Measurements from ENCODE around the gene GNAO1. TPM values are rescaled to one million over a fixed set of nuclear protein-coding genes. Genes with fewer than 3 reads are reported as not detected.

GNAO1 gene
- polyA plus RNA-seq, 1 donor (not counting 4 experiments of a cell fraction or from before 2014, with no cell fraction given), result 0.13 TPM

DNA sequence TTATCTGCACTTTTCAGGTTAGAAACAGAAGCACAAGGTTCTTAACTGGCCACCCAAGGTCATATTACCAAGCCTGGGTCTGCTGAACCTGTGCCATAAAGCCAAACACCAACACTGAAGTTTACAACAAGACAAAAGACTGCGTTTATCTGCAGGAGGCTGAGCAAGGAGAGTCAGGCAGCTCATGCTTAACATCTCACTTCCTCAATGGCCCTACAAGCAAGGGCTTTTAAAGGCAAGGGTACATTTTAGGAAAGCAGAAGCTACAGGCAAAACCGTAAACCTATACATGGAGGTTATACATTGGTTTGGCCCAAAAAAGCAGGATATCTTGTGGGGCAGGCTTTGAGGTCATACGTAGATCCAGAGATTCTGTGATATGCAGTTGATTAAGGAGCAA, 91.2 kb downstream of the GNAO1 start:
- no peak overlapping the region for H3K4me2 ChIP-seq (ENCODE audit: control insufficient read depth, extremely low read depth, insufficient read depth, low read depth, low read length)
- FAIRE-seq (no peak), DNase-seq (ENCODE audit: low read depth, low spot score) (no peak)
- no peaks in the 10 kb centered on the region for H3K9me1 ChIP-seq (ENCODE audit: control insufficient read depth, extremely low read depth, insufficient read depth, low read length)
- H2AFZ ChIP-seq (ENCODE audit: control insufficient read depth, low read length), result no peak overlapping the region
- H4K20me1 ChIP-seq (ENCODE audit: control insufficient read depth, extremely low read depth, insufficient read depth, low read length), result no peaks in the 10 kb centered on the region
- no peaks in the 10 kb centered on the region for H3K36me3 ChIP-seq (ENCODE audit: control insufficient read depth in 2 of 2, extremely low read depth in 1 of 2, insufficient read depth in 2 of 2, low read length in 2 of 2)
- H3K79me2 ChIP-seq (ENCODE audit: control insufficient read depth, insufficient read depth, low read length), result no peaks in the 10 kb centered on the region
- TF ChIP-seq, protein P1, sequence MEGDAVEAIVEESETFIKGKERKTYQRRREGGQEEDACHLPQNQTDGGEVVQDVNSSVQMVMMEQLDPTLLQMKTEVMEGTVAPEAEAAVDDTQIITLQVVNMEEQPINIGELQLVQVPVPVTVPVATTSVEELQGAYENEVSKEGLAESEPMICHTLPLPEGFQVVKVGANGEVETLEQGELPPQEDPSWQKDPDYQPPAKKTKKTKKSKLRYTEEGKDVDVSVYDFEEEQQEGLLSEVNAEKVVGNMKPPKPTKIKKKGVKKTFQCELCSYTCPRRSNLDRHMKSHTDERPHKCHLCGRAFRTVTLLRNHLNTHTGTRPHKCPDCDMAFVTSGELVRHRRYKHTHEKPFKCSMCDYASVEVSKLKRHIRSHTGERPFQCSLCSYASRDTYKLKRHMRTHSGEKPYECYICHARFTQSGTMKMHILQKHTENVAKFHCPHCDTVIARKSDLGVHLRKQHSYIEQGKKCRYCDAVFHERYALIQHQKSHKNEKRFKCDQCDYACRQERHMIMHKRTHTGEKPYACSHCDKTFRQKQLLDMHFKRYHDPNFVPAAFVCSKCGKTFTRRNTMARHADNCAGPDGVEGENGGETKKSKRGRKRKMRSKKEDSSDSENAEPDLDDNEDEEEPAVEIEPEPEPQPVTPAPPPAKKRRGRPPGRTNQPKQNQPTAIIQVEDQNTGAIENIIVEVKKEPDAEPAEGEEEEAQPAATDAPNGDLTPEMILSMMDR (optimal IDR thresholded peaks at IDR 0.05 in 1 of 3, IDR thresholded peaks at IDR 0.05 in 1 of 3, conservative IDR thresholded peaks at IDR 0.05 in 1 of 3; ENCODE audit: extremely low read depth in 1 of 3, insufficient read depth in 2 of 3, low read length in 3 of 3), result no peak
- TF ChIP-seq EZH2 (IDR thresholded peaks at IDR 0.05; ENCODE audit: low read length), result no peak
- no peaks in the 10 kb centered on the region for H3K9me3 ChIP-seq (ENCODE audit: control insufficient read depth, low read depth, low read length)
- dilution Hi-C loops (cut with MboI; ENCODE audit: extremely low pct_ligation_motif_present, low sequenced_read_pairs), result no loop called here
- H3K4me3 ChIP-seq (ENCODE audit: control insufficient read depth in 2 of 3, extremely low read depth in 1 of 3, insufficient read depth in 2 of 3, low read depth in 1 of 3, low read length in 3 of 3), result no peak overlapping the region
- H3K27me3 ChIP-seq (ENCODE audit: control insufficient read depth, extremely low read depth, insufficient read depth, low read length), result no peaks in the 10 kb centered on the region
- H3K4me1 ChIP-seq (ENCODE audit: control insufficient read depth, extremely low read depth, insufficient read depth, low read length), result no peaks in the 10 kb centered on the region
- H3K27ac ChIP-seq (ENCODE audit: control insufficient read depth, insufficient read depth, low read length), result no peak overlapping the region
- no peak overlapping the region for H3K9ac ChIP-seq (ENCODE audit: control insufficient read depth, extremely low read depth, insufficient read depth, low read length)

DNA sequence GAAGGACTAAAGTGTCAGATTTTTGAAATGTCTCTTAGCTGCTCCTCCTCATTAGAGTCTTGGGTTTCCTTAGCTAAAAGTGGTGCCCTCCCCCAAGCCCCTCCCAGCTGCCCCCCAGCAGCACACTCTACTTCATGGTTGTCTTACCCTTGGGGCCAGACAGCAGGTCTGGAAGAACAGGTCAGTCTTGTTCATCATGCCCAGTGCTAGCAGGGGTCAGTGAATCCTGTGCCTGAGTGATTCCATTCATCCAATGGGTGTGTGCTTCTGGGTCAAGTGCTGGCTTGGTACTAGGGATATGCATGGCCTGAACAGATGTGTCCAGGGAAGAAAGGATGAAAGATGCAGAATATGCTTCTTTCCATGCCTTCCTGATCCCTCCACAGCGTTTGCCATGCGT, 93.2 kb downstream of the GNAO1 start:
- H3K4me1 ChIP-seq (ENCODE audit: control insufficient read depth, extremely low read depth, insufficient read depth, low read length), result no peaks in the 10 kb centered on the region
- no peaks in the 10 kb centered on the region for H3K27me3 ChIP-seq (ENCODE audit: control insufficient read depth, extremely low read depth, insufficient read depth, low read length)
- H3K36me3 ChIP-seq (ENCODE audit: control insufficient read depth in 2 of 2, extremely low read depth in 1 of 2, insufficient read depth in 2 of 2, low read length in 2 of 2), result no peaks in the 10 kb centered on the region
- H3K9ac ChIP-seq (ENCODE audit: control insufficient read depth, extremely low read depth, insufficient read depth, low read length), result no peak overlapping the region
- H3K4me2 ChIP-seq (ENCODE audit: control insufficient read depth, extremely low read depth, insufficient read depth, low read depth, low read length), result no peak overlapping the region
- no peaks in the 10 kb centered on the region for H4K20me1 ChIP-seq (ENCODE audit: control insufficient read depth, extremely low read depth, insufficient read depth, low read length)
- dilution Hi-C loops (cut with MboI; ENCODE audit: extremely low pct_ligation_motif_present, low sequenced_read_pairs), result no loop called here
- H3K9me1 ChIP-seq (ENCODE audit: control insufficient read depth, extremely low read depth, insufficient read depth, low read length), result no peaks in the 10 kb centered on the region
- no peak overlapping the region for H2AFZ ChIP-seq (ENCODE audit: control insufficient read depth, low read length)
- no peak for TF ChIP-seq EZH2 (IDR thresholded peaks at IDR 0.05; ENCODE audit: low read length)
- TF ChIP-seq, protein P1 (optimal IDR thresholded peaks at IDR 0.05 in 1 of 3, IDR thresholded peaks at IDR 0.05 in 1 of 3, conservative IDR thresholded peaks at IDR 0.05 in 1 of 3; ENCODE audit: extremely low read depth in 1 of 3, insufficient read depth in 2 of 3, low read length in 3 of 3), result no peak
- no peak overlapping the region for H3K4me3 ChIP-seq (ENCODE audit: control insufficient read depth in 2 of 3, extremely low read depth in 1 of 3, insufficient read depth in 2 of 3, low read depth in 1 of 3, low read length in 3 of 3)
- no peaks in the 10 kb centered on the region for H3K9me3 ChIP-seq (ENCODE audit: control insufficient read depth, low read depth, low read length)
- no peak for FAIRE-seq
- no peak overlapping the region for H3K27ac ChIP-seq (ENCODE audit: control insufficient read depth, insufficient read depth, low read length)
- no peak for DNase-seq (ENCODE audit: low read depth, low spot score)
- no peaks in the 10 kb centered on the region for H3K79me2 ChIP-seq (ENCODE audit: control insufficient read depth, insufficient read depth, low read length)

Data from keratinocyte (primary cell).